ENCODE results near the gene MICB. TPM values are rescaled to one million over a fixed set of nuclear protein-coding genes. Genes with fewer than 3 reads are reported as not detected.
"Not testable (repeated sequence)": the region's sequence is repeated elsewhere in the genome, so short reads cannot be mapped to it uniquely, and the experiment has no call there.

Gene MICB
- total RNA-seq, 1 donor from 2014 or later = 0.41 TPM

- DNase-seq (ENCODE audit: low spot score in 2 of 2) = no peak
These were observed 803 bp downstream of the MICB start for GRCh38 chr6:31498748-31499147.

GRCh38 chr6:31499648-31500047 is 1.7 kb downstream of the MICB start:
- not testable (repeated sequence) for FAIRE-seq

More at GRCh38 chr6:31498748-31499147, 803 bp downstream of the MICB start:
- FAIRE-seq = no peak

DNA sequence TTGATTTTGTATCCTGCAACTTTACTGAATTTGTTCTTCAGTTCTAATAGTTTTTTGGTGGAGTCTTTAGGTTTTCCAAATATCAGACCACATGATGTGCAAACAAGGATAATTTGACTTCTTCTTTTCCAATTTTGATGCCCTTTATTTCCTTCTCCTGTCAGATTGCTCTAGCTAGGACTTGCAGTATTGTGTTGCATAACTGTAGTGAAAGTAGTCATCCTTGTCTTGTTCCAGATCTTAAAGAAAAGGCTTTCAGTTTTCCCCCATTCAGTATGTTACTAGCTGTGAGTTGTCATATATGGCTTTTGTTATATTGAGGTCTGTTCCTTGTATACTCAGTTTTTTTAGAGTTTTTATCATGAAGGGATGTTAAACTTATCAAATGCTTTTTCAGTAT is 4.6 kb downstream of the MICB start:
- DNase-seq (ENCODE audit: low spot score in 2 of 2) (no peak), FAIRE-seq (no peak)

More at GRCh38 chr6:31499648-31500047, 1.7 kb downstream of the MICB start:
- not testable (repeated sequence) for DNase-seq (ENCODE audit: low spot score in 2 of 2)

GRCh38 chr6:31509036-31509435 is 11.1 kb downstream of the MICB start:
- DNase-seq (ENCODE audit: low spot score in 2 of 2); FAIRE-seq: not testable (repeated sequence)

DNA sequence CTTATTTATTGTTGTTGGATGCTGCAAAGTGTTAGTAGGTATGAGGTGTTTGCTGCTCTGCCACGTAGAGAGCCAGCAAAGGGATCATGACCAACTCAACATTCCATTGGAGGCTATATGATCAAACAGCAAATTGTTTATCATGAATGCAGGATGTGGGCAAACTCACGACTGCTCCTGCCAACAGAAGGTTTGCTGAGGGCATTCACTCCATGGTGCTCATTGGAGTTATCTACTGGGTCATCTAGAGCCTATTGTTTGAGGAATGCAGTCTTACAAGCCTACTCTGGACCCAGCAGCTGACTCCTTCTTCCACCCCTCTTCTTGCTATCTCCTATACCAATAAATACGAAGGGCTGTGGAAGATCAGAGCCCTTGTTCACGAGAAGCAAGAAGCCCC is 12.1 kb downstream of the MICB start:
- DNase-seq (ENCODE audit: low spot score in 2 of 2) (no peak), FAIRE-seq (no peak)

GRCh38 chr6:31513456-31514165 is 15.7 kb downstream of the MICB start:
- no peak for FAIRE-seq
- DNase-seq (ENCODE audit: low spot score in 2 of 2) = no peak

DNA sequence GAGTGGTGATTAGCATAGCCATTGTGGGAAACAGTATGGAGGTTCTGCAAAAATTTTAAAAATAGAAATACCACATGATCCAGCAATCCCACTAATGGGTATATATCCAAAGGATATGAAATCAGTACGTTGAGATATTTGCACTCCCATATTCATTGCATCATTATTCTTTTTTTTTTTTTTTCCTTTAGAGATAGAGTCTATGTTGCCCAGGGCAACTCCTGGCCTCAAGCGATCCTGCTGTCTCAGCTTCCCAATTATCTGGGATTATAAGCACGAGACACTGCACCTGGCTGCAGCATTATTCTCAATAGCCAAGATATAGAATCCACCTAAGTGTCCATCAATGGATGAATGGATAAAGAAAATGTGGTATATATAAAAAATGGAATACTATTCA is 23.9 kb downstream of the MICB start:
- no peak for FAIRE-seq
- no peak for DNase-seq (ENCODE audit: low spot score in 2 of 2)

DNA sequence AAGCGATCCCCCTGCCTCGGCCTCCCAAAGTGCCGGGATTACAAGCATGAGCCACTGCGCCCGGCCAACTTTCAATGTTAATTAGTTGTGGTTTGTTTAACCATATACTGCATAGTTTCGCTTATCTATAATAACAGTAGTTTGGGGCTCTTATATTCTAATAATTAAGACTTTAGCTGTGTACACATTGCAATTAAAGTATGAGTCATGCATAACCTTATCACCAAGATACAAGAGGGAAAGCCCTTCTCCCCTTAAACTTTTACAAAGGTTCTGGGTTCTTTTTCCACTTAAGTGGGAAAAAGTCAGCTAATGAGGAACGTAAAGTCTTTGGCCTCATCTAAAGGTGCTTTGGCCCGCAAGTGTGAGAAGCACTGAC is 27.6 kb downstream of the MICB start:
- no peak for FAIRE-seq

DNA sequence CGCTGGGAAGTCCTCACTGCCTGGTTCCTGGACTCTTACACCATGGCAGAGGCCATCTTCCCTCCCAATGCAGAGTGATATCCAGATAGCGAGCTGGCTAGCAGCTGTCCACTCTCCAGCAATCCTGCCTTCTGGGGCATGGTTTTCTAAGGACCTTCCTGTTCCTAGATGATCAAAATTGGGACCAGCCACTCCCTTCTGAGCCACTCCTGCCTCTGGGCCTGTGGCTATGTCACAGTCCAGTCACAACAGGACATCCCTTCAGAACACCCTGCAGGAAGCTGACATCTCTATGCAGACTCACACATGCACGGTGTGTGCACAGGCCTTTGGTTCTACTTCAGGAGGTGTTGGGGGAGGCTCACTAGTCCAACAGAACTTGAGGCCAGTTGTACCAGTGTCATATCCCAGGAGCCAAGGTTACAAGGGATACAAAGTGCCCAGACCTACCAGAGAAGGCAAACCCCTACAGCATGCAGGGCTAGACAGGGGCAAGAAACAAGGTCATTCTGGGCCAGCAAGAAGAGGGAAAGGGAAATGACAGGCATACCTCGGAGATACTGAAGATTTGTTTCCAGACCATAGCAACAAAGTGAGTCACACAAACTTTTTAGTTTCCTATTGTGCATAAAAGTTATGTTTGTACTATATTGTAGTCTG is 28.1 kb downstream of the MICB start:
- no peak for FAIRE-seq

More for the DNA sequence above, 27.6 kb downstream of the MICB start:
- DNase-seq (ENCODE audit: low spot score in 2 of 2) = no peak

DNA sequence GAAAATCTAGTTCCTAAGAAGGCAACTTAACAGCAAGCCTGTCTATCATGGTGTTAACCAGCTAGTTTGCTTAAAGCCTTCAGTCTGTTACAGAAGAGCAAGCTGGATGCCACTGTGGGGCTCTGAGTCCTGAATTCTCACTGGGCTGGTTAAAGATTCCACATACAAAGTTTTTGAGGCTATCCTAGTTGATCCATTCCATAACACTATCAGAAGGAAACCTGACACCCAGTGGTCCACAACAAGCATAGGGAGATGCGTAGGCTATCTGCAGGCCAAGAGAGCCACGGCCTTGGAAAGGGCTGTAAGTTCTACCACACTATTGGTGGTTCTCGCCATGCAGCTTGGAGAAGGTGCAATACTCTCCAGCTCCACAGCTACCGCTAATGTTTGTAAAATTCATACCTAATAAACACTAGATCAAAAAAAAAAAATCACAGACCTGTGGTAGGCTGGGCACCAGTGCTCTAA is 30.4 kb downstream of the MICB start:
- no peak for FAIRE-seq

More for the DNA sequence above, 28.1 kb downstream of the MICB start:
- no peak for DNase-seq (ENCODE audit: low spot score in 2 of 2)

DNA sequence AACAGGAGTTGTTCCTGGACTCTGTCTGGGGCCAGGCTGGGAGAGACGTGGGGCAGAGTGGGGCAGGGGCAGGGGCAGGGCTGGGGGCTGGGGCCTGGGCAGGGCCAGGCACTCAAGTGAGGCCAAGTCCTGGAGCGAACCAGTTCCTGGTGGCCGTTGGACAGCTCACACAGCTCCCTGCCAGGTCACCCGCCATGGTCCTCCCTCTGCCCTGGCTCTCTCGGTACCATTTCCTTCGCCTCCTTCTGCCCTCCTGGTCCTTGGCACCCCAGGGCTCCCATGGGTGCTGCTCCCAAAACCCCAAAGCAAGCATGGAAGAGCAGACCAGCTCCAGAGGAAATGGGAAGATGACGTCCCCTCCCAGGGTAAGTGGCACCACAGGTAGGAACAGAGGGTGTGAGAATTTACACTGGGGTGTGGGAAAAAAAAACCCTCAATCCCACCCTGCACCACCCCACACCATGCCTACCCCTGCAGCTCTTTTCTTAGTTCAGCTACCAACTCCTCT is 30.9 kb downstream of the MICB start, which contains the start of gene MCCD1:
Gene MCCD1, plus strand, starts transcription at position 142 of the 508 bp plus-strand sequence. Its CDS starts 53 bp downstream, at position 195.
- DNase-seq (ENCODE audit: low spot score in 2 of 2) (no peak), FAIRE-seq (no peak)

More for the DNA sequence above, 30.4 kb downstream of the MICB start:
- DNase-seq (ENCODE audit: low spot score in 2 of 2) = no peak

GRCh38 chr6:31529329-31530150 is 31.6 kb downstream of the MICB start:
- FAIRE-seq (no peak), DNase-seq (ENCODE audit: low spot score in 2 of 2) (no peak)

GRCh38 chr6:31530659-31531058 is 32.7 kb downstream of the MICB start:
- no peak for FAIRE-seq
- DNase-seq (ENCODE audit: low spot score in 2 of 2) = no peak

DNA sequence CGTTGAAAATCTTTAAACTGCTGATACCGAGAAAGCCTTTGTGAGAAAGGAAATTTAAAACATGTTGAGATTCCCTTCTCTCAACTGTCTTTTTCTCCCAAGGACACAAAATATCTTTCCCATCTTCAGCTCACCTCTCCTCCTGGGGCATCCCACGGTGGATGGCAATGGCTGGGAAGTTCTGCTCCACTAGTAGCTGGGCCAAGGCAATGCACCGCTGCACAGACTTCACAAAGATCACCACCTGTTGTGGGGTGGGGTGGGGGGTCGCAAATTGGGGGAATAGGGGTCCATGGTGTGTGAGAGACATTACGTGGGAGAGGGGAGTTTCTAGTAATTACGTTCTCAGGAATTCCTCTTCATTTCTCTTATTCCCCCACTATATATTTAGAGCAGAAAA is 33.2 kb downstream of the MICB start:
- no peak for DNase-seq (ENCODE audit: low spot score in 2 of 2)
- FAIRE-seq = no peak

DNA sequence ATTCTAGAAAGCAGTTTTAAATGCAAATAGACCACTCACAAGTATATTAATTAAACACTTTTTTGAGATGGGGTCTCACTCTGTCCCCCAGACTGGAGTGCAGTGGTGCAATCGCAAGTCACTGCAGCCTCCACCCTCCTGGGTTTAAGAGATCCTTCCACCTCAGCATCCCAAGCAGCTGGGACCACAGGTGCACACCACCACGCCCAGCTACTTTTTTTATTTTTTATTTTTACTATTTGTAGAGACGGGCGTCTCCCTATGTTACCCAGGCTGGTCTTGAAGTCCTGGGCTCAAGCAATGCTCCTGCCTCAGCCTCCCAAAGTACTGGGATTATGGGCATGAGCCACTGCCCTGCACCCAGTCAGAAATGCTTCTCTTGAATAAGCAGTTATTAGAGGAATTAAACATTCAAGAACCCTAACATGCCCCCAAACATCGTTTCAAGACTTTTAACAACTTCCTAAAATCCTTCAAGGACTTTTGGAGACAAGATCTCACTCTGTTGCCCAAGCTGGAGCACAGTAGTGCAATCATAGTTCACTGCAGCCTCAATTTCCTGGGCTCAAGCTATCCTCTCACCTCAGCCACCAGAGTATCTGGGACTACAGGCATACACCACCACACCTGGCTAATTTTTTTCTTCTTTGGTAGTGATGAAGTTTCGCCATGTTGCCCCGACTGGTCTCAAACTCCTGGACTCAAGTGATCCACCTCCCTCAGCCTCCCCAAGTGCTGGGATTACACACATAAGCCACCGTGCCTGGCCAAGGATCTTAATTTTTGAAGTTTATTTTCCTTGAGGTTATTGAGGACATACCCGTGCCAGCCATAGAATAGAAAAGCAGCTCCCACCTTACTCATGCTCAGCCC is 34.1 kb downstream of the MICB start:
- DNase-seq (ENCODE audit: low spot score in 2 of 2) (no peak), FAIRE-seq (no peak)

DNA sequence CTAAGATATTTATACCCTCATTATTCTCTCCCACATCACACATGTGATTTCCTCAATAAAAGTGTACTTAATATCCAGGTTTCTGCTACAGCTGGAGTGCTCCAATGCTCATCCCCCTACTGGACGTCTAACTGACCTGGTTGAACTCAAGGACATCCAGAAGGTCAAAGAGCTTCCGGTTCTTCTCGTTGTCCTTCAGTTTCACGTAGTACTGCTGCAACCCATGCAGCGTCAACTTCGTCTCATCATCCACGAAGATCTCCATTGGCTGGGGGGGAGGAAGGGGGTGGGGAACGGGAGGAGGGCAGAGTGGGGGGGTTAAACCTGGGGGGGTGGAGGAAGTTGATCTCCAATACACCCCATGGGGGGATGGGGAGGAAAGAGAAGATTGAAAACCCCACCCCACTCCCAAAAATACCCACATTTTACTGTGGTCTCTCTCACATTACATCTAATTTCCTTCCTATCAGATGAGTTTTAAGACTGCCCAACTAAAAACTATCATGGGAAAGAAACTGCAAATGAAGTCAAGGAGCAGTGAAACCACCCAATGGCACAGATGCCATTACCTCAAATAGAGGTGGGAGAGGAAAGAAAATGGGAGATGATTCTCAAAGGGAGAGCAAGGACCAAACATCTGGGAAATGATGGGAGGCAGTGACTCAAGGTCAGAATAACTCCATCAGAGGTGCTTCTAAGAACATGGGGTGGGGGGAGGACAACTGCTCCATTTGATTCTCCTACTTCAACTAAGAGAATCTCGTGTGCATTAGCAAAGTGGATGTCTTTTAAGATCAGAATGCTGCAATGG is 34.9 kb downstream of the MICB start:
- no peak for DNase-seq (ENCODE audit: low spot score in 2 of 2)
- FAIRE-seq = no peak

DNA sequence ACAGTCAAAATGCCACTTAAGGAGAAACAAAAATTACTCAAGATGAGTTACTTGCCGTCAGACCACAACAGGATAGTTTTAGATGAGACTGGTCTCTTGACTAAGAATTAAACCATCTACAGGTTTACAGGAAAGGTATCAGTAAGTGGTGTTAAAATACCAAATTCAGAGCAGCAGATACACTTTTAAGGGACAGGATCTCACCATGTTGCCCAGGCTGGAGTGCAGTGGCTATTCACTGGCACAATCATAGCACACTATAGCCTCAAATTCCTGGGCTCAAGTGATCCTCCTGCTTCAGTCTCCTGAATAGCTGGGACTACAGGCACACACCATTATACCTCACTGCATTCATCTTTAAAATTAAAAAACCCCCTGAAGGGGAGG is 35.5 kb downstream of the MICB start:
- no peak for FAIRE-seq

GRCh38 chr6:31534011-31534410 is 36.1 kb downstream of the MICB start:
- FAIRE-seq (no peak), DNase-seq (ENCODE audit: low spot score in 2 of 2) (no peak)

More for the DNA sequence above, 35.5 kb downstream of the MICB start:
- DNase-seq (ENCODE audit: low spot score in 2 of 2) = no peak

DNA sequence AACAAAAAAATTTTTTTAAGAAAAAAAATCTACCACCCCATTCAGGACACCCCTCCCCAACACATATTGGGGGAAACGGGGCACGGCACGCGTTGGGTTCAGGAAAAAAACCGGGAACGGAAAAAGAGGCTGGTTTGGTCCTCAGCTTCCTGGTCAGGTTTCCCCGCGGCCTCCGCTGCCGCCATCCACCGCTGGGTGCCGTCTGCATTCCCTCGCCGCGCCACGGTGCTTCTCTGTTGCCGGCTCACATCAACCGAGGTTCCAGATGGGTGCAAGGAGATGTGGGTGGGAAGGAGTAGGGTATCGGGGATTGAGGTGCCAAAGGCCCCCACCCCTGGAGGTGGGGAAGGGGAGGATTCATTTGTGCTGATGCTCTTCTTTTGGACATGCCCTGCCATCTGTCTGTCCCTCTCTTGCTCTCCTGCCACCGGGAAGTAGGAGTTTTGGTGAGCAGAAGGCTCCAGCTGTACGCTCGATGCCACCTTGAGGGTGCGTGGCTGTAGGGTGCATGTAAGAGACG is 36.6 kb downstream of the MICB start:
- FAIRE-seq (no peak), DNase-seq (ENCODE audit: low spot score in 2 of 2) (no peak)

Data from frontal cortex (tissue), 4 donors.